ENCODE measurements around the gene ADPRHL1.

ADPRHL1 gene

GRCh38 chr13:113367020-113367560 lies 86.2 kb downstream of the ADPRHL1 start:
- no peak for DNase-seq (ENCODE audit: low read depth)
- H3K4me3 ChIP-seq (ENCODE audit: low read depth, low read length): no peak overlapping the region
- no peak for TF ChIP-seq CTCF (IDR thresholded peaks at IDR 0.05; ENCODE audit: control insufficient read depth, extremely low read depth, insufficient read depth)

- DNase-seq (ENCODE audit: low read depth): no peak
- TF ChIP-seq CTCF (IDR thresholded peaks at IDR 0.05; ENCODE audit: control insufficient read depth, extremely low read depth, insufficient read depth): no peak
- no peak overlapping the region for H3K4me3 ChIP-seq (ENCODE audit: low read depth, low read length)
Measured at GRCh38 chr13:113365971-113366588, 87.2 kb downstream of the ADPRHL1 start.

GRCh38 chr13:113365583-113365970 lies 87.7 kb downstream of the ADPRHL1 start:
- no peak overlapping the region for H3K4me3 ChIP-seq (ENCODE audit: low read depth, low read length)
- no peak for TF ChIP-seq CTCF (IDR thresholded peaks at IDR 0.05; ENCODE audit: control insufficient read depth, extremely low read depth, insufficient read depth)
- DNase-seq (ENCODE audit: low read depth): no peak

GRCh38 chr13:113364901-113365582 lies 88.2 kb downstream of the ADPRHL1 start:
- TF ChIP-seq CTCF (IDR thresholded peaks at IDR 0.05; ENCODE audit: control insufficient read depth, extremely low read depth, insufficient read depth): no peak
- peak overlapping the region; percentile 44 for H3K4me3 ChIP-seq (ENCODE audit: low read depth, low read length)
- DNase-seq (ENCODE audit: low read depth): no peak

GRCh38 chr13:113364311-113364889 lies 88.9 kb downstream of the ADPRHL1 start:
- TF ChIP-seq CTCF (IDR thresholded peaks at IDR 0.05; ENCODE audit: control insufficient read depth, extremely low read depth, insufficient read depth): no peak
- H3K4me3 ChIP-seq (ENCODE audit: low read depth, low read length): peak overlapping the region; percentile 44
- DNase-seq (ENCODE audit: low read depth): no peak

- no peak for TF ChIP-seq CTCF (IDR thresholded peaks at IDR 0.05; ENCODE audit: control insufficient read depth, extremely low read depth, insufficient read depth)
- DNase-seq (ENCODE audit: low read depth): no peak
- no peak overlapping the region for H3K4me3 ChIP-seq (ENCODE audit: low read depth, low read length)
Measured at GRCh38 chr13:113361406-113361805, 91.9 kb downstream of the ADPRHL1 start.

Data from LNCaP clone FGC (cell line).